Endothelial cell (in vitro differentiated cells): ENCODE data around the gene EPHA8. TPM values are rescaled to one million over a fixed set of nuclear protein-coding genes. Genes with fewer than 3 reads are reported as not detected.
A peak's percentile ranks its signal among the peaks of the same experiment; 100 is the strongest.

Experiments
- DNase-seq: peaks from one replicate; pipeline ENCODE4 v3.0.0; 2021; ENCODE audit warnings: low spot score
- H3K27ac Mint-ChIP-seq: one replicate; pipeline ENCODE4 v1.8.0; 2021; ENCODE audit warnings: mixed read lengths, inconsistent platforms; ENCODE audit not compliant: unreplicated experiment
- H3K27me3 Mint-ChIP-seq: one replicate; pipeline ENCODE4 v1.8.0; 2021; ENCODE audit warnings: mild to moderate bottlenecking, moderate library complexity, mixed read lengths, inconsistent platforms; ENCODE audit not compliant: unreplicated experiment
- H3K36me3 Mint-ChIP-seq: one replicate; pipeline ENCODE4 v1.8.0; 2021; ENCODE audit warnings: mild to moderate bottlenecking, low read depth, mixed read lengths, inconsistent platforms; ENCODE audit not compliant: unreplicated experiment
- H3K4me1 Mint-ChIP-seq: one replicate; pipeline ENCODE4 v1.8.0; 2021; ENCODE audit warnings: mild to moderate bottlenecking, mixed read lengths, inconsistent platforms; ENCODE audit not compliant: unreplicated experiment
- H3K4me3 Mint-ChIP-seq: one replicate; pipeline ENCODE4 v1.8.0; 2021; ENCODE audit warnings: mild to moderate bottlenecking, mixed read lengths, inconsistent platforms; ENCODE audit not compliant: unreplicated experiment
- H3K9me3 Mint-ChIP-seq: one replicate; pipeline ENCODE4 v1.8.0; 2021; ENCODE audit warnings: mixed read lengths, inconsistent platforms; ENCODE audit not compliant: unreplicated experiment
- long read RNA-seq: library from polyadenylated mRNA; unstranded; transcript quantifications from one replicate; pipeline ENCODE4 v2.0.0, GENCODE V29; 2020; ENCODE audit not compliant: unreplicated experiment
- total RNA-seq: library from RNA; stranded (reverse); fragmentation: NEBNext Ultra II Directional; extraction: Animal tissue kit (Norgen Biotek cat#: 25700); gene quantifications from one replicate; pipeline ENCODE4 v1.2.1, GENCODE V29; 2021; ENCODE audit not compliant: unreplicated experiment
- TF ChIP-seq, protein P1 (sequence below): fragments of 200-600 bp; sonication (generic); IDR thresholded peaks from one replicate; pipeline ENCODE4 v1.5.0; 2021; ENCODE audit warnings: antibody characterized with exemption; ENCODE audit not compliant: unreplicated experiment

The EPHA8 gene
- not detected for total RNA-seq
- long read RNA-seq, result 0 reads

GRCh38 chr1:22562584-22563583, at the start of gene EPHA8:
TSS of gene EPHA8 (plus strand) at chr1:22563489. CDS start at chr1:22563636, 147 bp downstream.
- Mint-ChIP-seq H3K36me3 (peaks cover 8% of the 10 kb centered on the region), H3K4me3 (peak within 1 kb of the TSS; percentile 78), H3K27ac (no peak within 1 kb of the TSS), H3K4me1 (no peaks in the 10 kb centered on the region), H3K9me3 (no peaks in the 10 kb centered on the region), H3K27me3 (peaks cover 28% of the 10 kb centered on the region)
- DNase-seq, result no peak
- TF ChIP-seq, protein P1, sequence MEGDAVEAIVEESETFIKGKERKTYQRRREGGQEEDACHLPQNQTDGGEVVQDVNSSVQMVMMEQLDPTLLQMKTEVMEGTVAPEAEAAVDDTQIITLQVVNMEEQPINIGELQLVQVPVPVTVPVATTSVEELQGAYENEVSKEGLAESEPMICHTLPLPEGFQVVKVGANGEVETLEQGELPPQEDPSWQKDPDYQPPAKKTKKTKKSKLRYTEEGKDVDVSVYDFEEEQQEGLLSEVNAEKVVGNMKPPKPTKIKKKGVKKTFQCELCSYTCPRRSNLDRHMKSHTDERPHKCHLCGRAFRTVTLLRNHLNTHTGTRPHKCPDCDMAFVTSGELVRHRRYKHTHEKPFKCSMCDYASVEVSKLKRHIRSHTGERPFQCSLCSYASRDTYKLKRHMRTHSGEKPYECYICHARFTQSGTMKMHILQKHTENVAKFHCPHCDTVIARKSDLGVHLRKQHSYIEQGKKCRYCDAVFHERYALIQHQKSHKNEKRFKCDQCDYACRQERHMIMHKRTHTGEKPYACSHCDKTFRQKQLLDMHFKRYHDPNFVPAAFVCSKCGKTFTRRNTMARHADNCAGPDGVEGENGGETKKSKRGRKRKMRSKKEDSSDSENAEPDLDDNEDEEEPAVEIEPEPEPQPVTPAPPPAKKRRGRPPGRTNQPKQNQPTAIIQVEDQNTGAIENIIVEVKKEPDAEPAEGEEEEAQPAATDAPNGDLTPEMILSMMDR, result no peak

DNA sequence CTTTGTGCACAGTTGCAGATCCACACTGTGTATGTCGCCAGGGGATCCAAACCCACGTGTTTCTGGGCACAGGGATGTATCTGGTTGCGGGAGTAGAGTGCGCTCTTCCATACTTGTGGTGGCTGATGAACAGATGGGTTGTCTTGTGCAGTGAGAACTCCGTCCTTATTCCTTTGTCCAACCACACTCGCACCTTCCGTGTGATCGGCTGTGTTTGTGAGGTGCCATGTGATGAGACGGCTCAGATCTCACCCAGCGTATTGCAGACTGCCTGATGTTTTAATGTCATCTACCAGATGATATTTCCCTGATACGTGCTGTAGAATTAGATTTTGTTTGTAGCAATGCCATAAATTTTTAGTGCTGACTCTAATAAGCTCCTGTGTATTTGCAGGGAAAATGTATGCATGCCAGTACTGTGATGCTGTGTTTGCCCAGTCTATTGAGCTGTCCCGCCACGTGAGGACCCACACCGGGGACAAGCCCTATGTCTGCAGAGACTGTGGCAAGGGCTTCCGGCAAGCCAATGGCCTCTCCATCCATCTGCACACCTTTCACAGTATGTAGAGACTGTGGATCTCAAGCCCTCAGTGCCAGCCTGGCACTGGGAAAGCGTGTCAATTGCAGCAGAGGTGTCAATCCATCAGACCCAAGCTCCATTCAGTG, 46.2 kb upstream of the EPHA8 start:
- Mint-ChIP-seq H3K27me3 (peaks cover 2% of the 10 kb centered on the region), H3K4me3 (peak overlapping the region; percentile 27), H3K4me1 (peaks cover 2% of the 10 kb centered on the region), H3K36me3 (peaks cover 61% of the 10 kb centered on the region), H3K27ac (no peak overlapping the region), H3K9me3 (no peaks in the 10 kb centered on the region)
- DNase-seq, result no peak
- TF ChIP-seq, protein P1, result no peak

- TF ChIP-seq, protein P1, result no peak
- Mint-ChIP-seq H3K4me1 (peaks cover 2% of the 10 kb centered on the region), H3K4me3 (no peak overlapping the region), H3K9me3 (no peaks in the 10 kb centered on the region), H3K27ac (no peak overlapping the region), H3K27me3 (peaks cover 2% of the 10 kb centered on the region), H3K36me3 (peaks cover 60% of the 10 kb centered on the region)
- DNase-seq, result no peak
These were observed 45.3 kb upstream of the EPHA8 start for GRCh38 chr1:22517956-22518355.

DNA sequence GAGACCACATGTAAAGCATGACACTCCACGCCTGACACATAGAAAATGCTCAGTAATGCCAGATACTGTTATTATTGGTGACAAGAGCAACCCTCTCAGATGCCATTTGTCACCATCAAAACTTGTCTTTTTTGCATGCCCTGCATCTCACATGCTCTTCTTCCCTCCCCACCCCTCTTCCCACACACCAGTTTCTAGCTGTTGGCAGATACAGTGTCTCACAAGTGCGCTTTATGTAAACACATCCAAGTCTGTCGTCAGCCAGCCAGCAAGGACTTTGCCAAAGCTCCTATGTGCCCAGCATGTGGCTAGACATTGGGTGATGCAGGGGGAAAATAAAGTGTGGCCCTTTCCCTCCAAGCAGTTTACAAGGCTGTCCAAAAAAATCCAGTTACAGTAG, 44.9 kb upstream of the EPHA8 start:
- H3K36me3 Mint-ChIP-seq, result peaks cover 60% of the 10 kb centered on the region
- no peak for DNase-seq
- no peak overlapping the region for H3K4me3 Mint-ChIP-seq

More for the DNA sequence above, 44.9 kb upstream of the EPHA8 start:
- no peaks in the 10 kb centered on the region for H3K9me3 Mint-ChIP-seq
- H3K27me3 Mint-ChIP-seq, result peaks cover 2% of the 10 kb centered on the region
- H3K4me1 Mint-ChIP-seq, result peaks cover 2% of the 10 kb centered on the region
- TF ChIP-seq, protein P1, result no peak
- H3K27ac Mint-ChIP-seq, result no peak overlapping the region
